Fibroblast of skin of scalp (primary cell): ENCODE measurements around the gene HSD17B13.
"Not testable (repeated sequence)": the region's sequence is repeated elsewhere in the genome, so short reads cannot be mapped to it uniquely, and the experiment has no call there.

Experiments used
- DNase-seq: peaks from one replicate; pipeline ENCODE4 v3.0.0-alpha.2; 2013

Gene HSD17B13

DNA sequence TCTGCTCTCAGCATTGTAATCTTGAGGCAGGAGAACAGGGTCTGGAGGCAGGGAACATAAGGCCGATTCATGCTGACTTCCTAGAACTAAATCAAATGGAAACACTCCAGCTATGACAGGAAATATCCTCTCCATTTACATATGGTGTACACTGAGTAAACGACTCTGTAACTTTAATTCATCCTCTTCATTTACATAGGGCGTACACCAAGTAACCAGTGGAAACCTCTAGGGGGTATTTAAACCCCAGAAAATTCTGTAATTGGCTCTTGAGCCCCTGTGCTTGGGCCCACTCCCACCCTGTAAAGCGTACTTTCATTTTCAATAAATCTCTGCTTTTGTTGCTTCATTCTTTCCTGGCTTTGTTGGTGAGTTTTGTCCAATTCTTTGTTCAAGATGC, 7.7 kb downstream of the HSD17B13 start:
- DNase-seq, result not testable (repeated sequence)

GRCh38 chr4:87313756-87314155, 8.9 kb downstream of the HSD17B13 start:
- no peak for DNase-seq

- no peak for DNase-seq
Measured at GRCh38 chr4:87311684-87312083, 11.0 kb downstream of the HSD17B13 start.

GRCh38 chr4:87310691-87311335, 11.9 kb downstream of the HSD17B13 start:
- DNase-seq, result peak; percentile 4

DNA sequence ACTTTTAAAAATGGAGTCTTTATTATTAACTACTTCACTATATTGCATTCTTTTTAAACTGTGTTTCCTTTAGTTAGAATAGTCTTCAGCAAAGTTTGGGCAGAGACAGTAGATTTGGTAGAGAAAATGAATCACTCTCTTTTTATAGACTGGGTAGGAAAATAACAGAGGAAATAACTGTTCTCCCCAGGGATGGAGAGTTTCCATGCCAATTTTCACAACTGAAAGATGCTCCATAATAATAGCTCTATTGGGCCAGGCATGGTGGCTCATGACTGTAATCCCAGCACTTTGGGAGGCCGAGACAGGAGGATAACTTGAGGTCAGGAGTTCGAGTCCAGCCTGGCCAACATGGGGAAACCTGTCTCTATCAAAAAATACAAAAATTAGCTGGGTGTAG, 13.1 kb downstream of the HSD17B13 start:
- DNase-seq, result peak; percentile 82

- no peak for DNase-seq
Measured at GRCh38 chr4:87306056-87306455, 16.6 kb downstream of the HSD17B13 start.

DNA sequence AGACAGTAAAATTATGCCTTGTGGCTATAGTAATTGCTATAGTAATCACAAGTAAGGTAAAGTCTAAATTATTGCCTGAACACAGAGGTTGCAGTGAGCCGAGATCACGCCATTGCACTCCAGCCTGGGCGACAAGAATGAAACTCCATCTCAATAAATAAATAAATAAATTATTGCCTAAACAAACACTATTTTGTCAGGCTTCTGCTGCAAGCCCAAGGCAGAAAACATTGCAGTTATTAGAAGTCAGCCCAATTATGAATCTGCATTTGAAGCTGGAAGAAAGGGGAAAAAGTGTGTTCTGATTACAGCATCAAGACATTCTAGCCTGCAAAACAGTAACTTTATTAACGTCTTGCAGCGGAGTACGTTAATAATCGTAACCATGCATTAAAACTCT, 17.1 kb downstream of the HSD17B13 start:
- no peak for DNase-seq

GRCh38 chr4:87304745-87305432, 17.8 kb downstream of the HSD17B13 start:
- DNase-seq, result no peak

DNA sequence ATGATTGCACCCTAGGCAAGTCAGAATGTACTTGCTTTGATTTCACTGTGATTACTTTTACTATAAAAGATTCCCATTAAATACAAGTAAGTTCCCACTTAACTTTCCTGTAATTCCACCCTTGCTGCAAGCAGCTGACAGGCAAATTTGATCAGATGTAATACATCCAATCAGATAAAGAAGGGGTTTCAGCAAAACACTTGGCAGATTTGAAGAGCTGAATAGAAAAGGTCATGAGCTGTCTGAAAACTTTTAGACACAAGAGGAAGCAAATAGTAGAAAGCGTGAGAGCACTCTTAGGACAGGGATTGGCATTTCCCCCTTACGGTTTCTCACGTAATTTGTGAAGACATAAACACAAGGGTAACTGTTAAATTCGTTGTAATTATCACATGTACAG, 22.8 kb downstream of the HSD17B13 start:
- no peak for DNase-seq

GRCh38 chr4:87298362-87298761, 24.3 kb downstream of the HSD17B13 start:
- DNase-seq, result no peak

- not testable (repeated sequence) for DNase-seq
Measured at GRCh38 chr4:87294911-87295310, 27.8 kb downstream of the HSD17B13 start.

DNA sequence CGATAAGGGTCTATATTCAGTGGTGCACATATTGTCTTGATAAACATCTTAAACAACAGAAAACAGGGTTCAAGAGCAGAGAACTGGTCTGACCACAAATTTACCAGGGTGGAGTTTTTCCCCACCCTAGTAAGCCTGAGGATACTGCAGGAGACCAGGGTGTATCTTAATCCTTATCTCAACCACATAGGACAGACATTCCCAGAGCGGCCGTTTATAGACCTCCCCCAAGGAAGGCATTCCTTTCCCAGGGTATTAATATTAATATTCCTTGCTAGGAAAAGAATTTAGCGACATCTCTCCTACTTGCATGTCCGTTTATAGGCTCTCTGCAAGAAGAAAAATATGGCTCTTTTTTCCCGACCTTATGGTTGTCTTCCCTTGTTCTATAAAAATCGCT, 28.8 kb downstream of the HSD17B13 start:
- not testable (repeated sequence) for DNase-seq

GRCh38 chr4:87286970-87287369, 35.7 kb downstream of the HSD17B13 start:
- no peak for DNase-seq

DNA sequence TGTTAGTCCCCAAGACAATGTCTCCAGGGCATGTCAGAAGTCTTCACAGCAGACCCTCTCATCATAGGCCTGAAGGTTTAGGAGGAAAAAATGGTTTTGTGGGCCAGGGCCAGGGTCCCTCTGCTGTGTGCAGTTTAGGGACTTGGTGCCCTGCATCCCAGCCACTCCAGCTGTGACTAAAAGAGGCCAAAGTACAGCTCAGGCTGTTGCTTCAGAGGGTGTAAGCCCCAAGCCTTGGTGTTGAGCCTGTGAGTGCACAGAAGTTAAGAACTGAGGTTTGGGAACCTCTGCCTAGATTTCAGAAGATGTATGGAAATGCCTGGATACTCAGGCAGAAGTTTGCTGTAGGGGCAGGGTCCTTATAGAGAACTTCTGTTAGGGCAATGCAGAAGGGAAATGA, 38.4 kb downstream of the HSD17B13 start:
- DNase-seq, result not testable (repeated sequence)

- no peak for DNase-seq
Measured at GRCh38 chr4:87283151-87283550, 39.5 kb downstream of the HSD17B13 start.

DNA sequence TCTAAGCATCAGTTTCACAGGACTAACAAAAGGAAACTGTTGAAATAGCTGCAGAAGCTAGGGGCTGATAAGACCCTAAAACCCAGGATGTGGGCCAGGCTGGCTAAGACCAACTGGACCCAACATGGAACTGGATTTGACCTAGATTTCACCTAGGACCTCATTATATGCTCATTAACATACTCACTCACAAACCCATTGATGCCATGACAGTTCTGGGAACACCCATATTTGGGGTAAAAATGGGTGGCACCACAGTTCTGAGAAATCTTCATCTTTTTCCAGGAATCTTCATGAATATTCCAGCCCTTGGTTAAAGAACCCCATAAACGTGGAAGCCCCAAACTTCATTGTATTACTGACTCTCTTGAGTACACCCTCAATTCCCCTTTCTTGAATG, 41.1 kb downstream of the HSD17B13 start:
- no peak for DNase-seq

DNA sequence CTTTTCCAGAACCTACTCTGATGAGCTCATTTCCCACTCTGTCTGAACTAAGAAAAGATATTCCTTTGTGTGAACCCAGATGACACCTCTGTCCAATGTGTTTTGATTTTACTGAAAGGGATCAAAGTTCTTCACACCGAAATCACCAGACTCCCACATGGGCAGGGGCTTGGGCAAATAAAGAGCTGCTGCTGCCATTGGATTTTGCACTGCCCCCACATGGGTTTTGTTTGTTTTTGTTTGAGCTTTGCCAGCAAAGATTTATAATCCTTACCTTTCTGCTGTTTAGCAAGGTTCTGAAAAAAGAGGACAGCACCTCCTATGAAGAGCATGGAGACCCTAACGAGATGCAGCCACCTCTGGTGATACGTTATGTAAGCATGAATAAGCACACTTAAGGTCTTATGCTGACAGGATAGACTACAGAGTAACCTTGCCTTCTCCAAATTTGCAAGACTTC, 44.3 kb downstream of the HSD17B13 start:
- no peak for DNase-seq

- no peak for DNase-seq
Measured at GRCh38 chr4:87275311-87275710, 47.4 kb downstream of the HSD17B13 start.

- no peak for DNase-seq
Measured at GRCh38 chr4:87274803-87275202, 47.9 kb downstream of the HSD17B13 start.

DNA sequence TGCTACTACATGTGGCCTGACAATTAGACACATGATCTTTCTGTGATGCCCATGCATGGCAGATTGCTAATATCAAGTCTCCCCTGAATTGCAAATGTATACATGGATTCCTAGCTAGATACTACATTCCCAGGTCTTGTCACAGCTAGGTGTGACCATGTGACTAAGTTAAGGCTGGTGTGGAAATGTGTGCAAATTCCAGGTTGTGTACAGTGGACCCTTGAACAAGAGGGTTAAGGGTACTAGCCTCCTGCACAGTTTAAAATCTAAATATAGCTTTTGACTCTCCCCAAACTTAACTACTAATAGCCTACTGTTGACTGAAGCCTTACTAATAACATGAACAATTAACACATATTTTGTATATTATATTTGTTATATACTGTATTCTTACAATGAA, 48.4 kb downstream of the HSD17B13 start:
- no peak for DNase-seq

GRCh38 chr4:87270825-87271224, 51.9 kb downstream of the HSD17B13 start:
- no peak for DNase-seq

- DNase-seq, result peak; percentile 34
Measured at GRCh38 chr4:87270144-87270543, 52.5 kb downstream of the HSD17B13 start.

- DNase-seq, result no peak
Measured at GRCh38 chr4:87268411-87268810, 54.3 kb downstream of the HSD17B13 start.

- DNase-seq, result no peak
Measured at GRCh38 chr4:87266986-87267385, 55.7 kb downstream of the HSD17B13 start.
